GM12878 (cell line): ENCODE results near the gene GSAP. TPM values are rescaled to one million over a fixed set of nuclear protein-coding genes. Genes with fewer than 3 reads are reported as not detected.

Source experiments
- CBFB ChIP-seq: IDR thresholded peaks from 2 replicates; pipeline ENCODE4 v1.6.1; 2016; ENCODE audit warnings: antibody characterized with exemption, low read depth
- DPF2 ChIP-seq: fragments of 450-650 bp; IDR thresholded peaks from 2 replicates; pipeline ENCODE4 v1.6.1; 2017; ENCODE audit warnings: mild to moderate bottlenecking
- POU2F2 ChIP-seq: IDR thresholded peaks from 3 replicates; pipeline ENCODE4 v1.6.1; 2011; ENCODE audit warnings: low read depth, mild to moderate bottlenecking, low read length, borderline replicate concordance
- PRDM15 ChIP-seq: fragments of 450-650 bp; formaldehyde crosslinking; IDR thresholded peaks from 2 replicates; pipeline ENCODE4 v1.4.0; 2020; ENCODE audit warnings: mild to moderate bottlenecking, moderate library complexity
- ZSCAN29 ChIP-seq: fragments of 450-650 bp; IDR thresholded peaks from 2 replicates; pipeline ENCODE4 v1.6.1; 2017; ENCODE audit warnings: mild to moderate bottlenecking, moderate library complexity
- polyA plus RNA-seq, 11 experiments: library from polyadenylated mRNA; depleted of rRNA in 4 of 11; unstranded in 6 of 11; stranded (reverse) in 5 of 11; fragments of >200 nt; fragmentation: Nextera tagmentation in 4 of 11; fragmentation: Illumina TruSeq in 1 of 11; extraction: Ambion mirVana in 4 of 11; extraction: Trizol in 1 of 11; gene quantifications; 1 replicate in 1 of 11; 2 replicates in 10 of 11; pipeline versions ENCODE4 v1.2.1 to v1.2.3, GENCODE V29; 2011 to 2016; ENCODE audit warnings: inconsistent platforms in 2 of 11, missing spikeins in 2 of 11, low read depth in 1 of 11
- total RNA-seq, 4 experiments: library from RNA; depleted of rRNA in 3 of 4; stranded (reverse); fragments of >200 nt in 3 of 4; fragmentation: Illumina TruSeq in 1 of 4; extraction: Trizol in 1 of 4; gene quantifications; 2 replicates each; pipeline versions ENCODE4 v1.2.1 to v1.2.3, GENCODE V29; 2013 to 2021
- TF ChIP-seq, protein P1 (sequence below): IDR thresholded peaks from 2 replicates; pipeline ENCODE4 v1.6.1; 2012; ENCODE audit warnings: improper control_type of control experiment, low read depth, low read length; ENCODE audit not compliant: insufficient replicate concordance
- TF ChIP-seq, protein P2 (sequence below): fragments of 450-650 bp; IDR thresholded peaks from 2 replicates; pipeline ENCODE4 v1.6.1; 2014; ENCODE audit warnings: mild to moderate bottlenecking

GSAP gene
- total and polyA plus RNA-seq, 10 of the 15 experiments (the other 5 are each of a cell fraction or from before 2014, with no cell fraction given), result 6.6 to 38.1 (median 21.8) TPM

GRCh38 chr7:77464589-77464988, 48.4 kb upstream of the GSAP start (continued):
- TF ChIP-seq, protein P1, sequence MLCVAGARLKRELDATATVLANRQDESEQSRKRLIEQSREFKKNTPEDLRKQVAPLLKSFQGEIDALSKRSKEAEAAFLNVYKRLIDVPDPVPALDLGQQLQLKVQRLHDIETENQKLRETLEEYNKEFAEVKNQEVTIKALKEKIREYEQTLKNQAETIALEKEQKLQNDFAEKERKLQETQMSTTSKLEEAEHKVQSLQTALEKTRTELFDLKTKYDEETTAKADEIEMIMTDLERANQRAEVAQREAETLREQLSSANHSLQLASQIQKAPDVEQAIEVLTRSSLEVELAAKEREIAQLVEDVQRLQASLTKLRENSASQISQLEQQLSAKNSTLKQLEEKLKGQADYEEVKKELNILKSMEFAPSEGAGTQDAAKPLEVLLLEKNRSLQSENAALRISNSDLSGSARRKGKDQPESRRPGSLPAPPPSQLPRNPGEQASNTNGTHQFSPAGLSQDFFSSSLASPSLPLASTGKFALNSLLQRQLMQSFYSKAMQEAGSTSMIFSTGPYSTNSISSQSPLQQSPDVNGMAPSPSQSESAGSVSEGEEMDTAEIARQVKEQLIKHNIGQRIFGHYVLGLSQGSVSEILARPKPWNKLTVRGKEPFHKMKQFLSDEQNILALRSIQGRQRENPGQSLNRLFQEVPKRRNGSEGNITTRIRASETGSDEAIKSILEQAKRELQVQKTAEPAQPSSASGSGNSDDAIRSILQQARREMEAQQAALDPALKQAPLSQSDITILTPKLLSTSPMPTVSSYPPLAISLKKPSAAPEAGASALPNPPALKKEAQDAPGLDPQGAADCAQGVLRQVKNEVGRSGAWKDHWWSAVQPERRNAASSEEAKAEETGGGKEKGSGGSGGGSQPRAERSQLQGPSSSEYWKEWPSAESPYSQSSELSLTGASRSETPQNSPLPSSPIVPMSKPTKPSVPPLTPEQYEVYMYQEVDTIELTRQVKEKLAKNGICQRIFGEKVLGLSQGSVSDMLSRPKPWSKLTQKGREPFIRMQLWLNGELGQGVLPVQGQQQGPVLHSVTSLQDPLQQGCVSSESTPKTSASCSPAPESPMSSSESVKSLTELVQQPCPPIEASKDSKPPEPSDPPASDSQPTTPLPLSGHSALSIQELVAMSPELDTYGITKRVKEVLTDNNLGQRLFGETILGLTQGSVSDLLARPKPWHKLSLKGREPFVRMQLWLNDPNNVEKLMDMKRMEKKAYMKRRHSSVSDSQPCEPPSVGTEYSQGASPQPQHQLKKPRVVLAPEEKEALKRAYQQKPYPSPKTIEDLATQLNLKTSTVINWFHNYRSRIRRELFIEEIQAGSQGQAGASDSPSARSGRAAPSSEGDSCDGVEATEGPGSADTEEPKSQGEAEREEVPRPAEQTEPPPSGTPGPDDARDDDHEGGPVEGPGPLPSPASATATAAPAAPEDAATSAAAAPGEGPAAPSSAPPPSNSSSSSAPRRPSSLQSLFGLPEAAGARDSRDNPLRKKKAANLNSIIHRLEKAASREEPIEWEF, result peak; percentile 9
- peak; percentile 97 for TF ChIP-seq DPF2
- TF ChIP-seq, protein P2, sequence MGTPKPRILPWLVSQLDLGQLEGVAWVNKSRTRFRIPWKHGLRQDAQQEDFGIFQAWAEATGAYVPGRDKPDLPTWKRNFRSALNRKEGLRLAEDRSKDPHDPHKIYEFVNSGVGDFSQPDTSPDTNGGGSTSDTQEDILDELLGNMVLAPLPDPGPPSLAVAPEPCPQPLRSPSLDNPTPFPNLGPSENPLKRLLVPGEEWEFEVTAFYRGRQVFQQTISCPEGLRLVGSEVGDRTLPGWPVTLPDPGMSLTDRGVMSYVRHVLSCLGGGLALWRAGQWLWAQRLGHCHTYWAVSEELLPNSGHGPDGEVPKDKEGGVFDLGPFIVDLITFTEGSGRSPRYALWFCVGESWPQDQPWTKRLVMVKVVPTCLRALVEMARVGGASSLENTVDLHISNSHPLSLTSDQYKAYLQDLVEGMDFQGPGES, result no peak
- TF ChIP-seq CBFB, result peak; percentile 49
- no peak for TF ChIP-seq PRDM15 (CRISPR knock-in tag)
- TF ChIP-seq POU2F2, result 0 out of 3 replicates have a peak, but pooled peaks have one; percentile 20
- TF ChIP-seq ZSCAN29, result no peak
- TF ChIP-seq, all 136 proteins: peak for 49
